IMR-90 (cell line): ENCODE measurements around the gene TST. TPM values are rescaled to one million over a fixed set of nuclear protein-coding genes. Genes with fewer than 3 reads are reported as not detected.

ENCODE experiments used
- ATAC-seq: fragments of 200-7000 bp; cut with Tn5 transposase; 2 replicates; pipeline ENCODE4 v1.9.1; 2020; ENCODE audit warnings: low read depth, mild to moderate bottlenecking, moderate library complexity
- BruUV-seq: library from RNA; stranded (reverse); fragments of 400-500 nt; replicated peaks from 2 replicates; lab custom pipeline; 2021; lab: Mats Ljungman, UMichigan
- CTCF ChIA-PET: fragments of 300-600 bp; formaldehyde crosslinking; extraction: SDS; loops from one replicate; lab custom pipeline; 2021; ENCODE audit warnings: antibody characterized with exemption; lab: Yijun Ruan, JAX
- POLR2A ChIA-PET: fragments of 300-600 bp; sonication (Branson Sonifier 250); formaldehyde crosslinking; loops from one replicate; lab custom pipeline; 2022; ENCODE audit warnings: antibody characterized with exemption; ENCODE audit not compliant: unreplicated experiment; lab: Charles Lee
- DNase-seq: peaks from one replicate; pipeline ENCODE4 v3.0.0; 2013
- H2AFZ ChIP-seq: replicated peaks from 2 replicates; pipeline ENCODE3; 2013; ENCODE audit warnings: low read length, mild to moderate bottlenecking; ENCODE audit not compliant: poor library complexity
- H2AK5ac ChIP-seq: 2 replicates; pipeline ENCODE4 v1.6.1; 2013; ENCODE audit warnings: low read depth, low read length, inconsistent platforms
- H2AK9ac ChIP-seq: replicated peaks from 2 replicates; pipeline ENCODE3; 2013; ENCODE audit warnings: mild to moderate bottlenecking, low read depth, low read length, moderate library complexity; ENCODE audit not compliant: poor library complexity
- H2BK120ac ChIP-seq: 2 replicates; pipeline ENCODE4 v1.6.1; 2013; ENCODE audit warnings: low read depth, low read length, inconsistent platforms
- H2BK15ac ChIP-seq: 3 replicates; pipeline ENCODE4 v1.6.1; 2013; ENCODE audit warnings: low read depth, low read length, inconsistent platforms
- H2BK20ac ChIP-seq: 2 replicates; pipeline ENCODE4 v1.6.1; 2013; ENCODE audit warnings: low read depth, mild to moderate bottlenecking, inconsistent platforms, low read length, moderate library complexity
- H2BK5ac ChIP-seq: 2 replicates; pipeline ENCODE4 v1.6.1; 2013; ENCODE audit warnings: mild to moderate bottlenecking, low read depth, low read length, inconsistent platforms; ENCODE audit not compliant: poor library complexity, severe bottlenecking
- H3K14ac ChIP-seq: replicated peaks from 2 replicates; pipeline ENCODE4 v1.6.1; 2013; ENCODE audit warnings: low read depth, low read length, inconsistent platforms
- H3K18ac ChIP-seq: 2 replicates; pipeline ENCODE4 v1.6.1; 2013; ENCODE audit warnings: low read depth, low read length, control low read depth
- H3K23ac ChIP-seq: 2 replicates; pipeline ENCODE4 v1.6.1; 2013; ENCODE audit warnings: low read depth, low read length, inconsistent platforms
- H3K27ac ChIP-seq: 2 replicates; pipeline ENCODE4 v1.5.1; 2013; ENCODE audit warnings: mild to moderate bottlenecking, control low read depth, low read length; ENCODE audit not compliant: insufficient read depth
- H3K27me3 ChIP-seq: 2 replicates; pipeline ENCODE4 v1.6.1; 2013; ENCODE audit warnings: low read length; ENCODE audit not compliant: control insufficient read depth, insufficient read depth
- H3K36me3 ChIP-seq: 2 replicates; pipeline ENCODE4 v1.6.1; 2013; ENCODE audit warnings: low read length, mixed read lengths; ENCODE audit not compliant: control insufficient read depth, insufficient read depth
- H3K4ac ChIP-seq: 2 replicates; pipeline ENCODE4 v1.6.1; 2013; ENCODE audit warnings: low read depth, low read length, inconsistent platforms
- H3K4me1 ChIP-seq: 2 replicates; pipeline ENCODE4 v1.6.1; 2013; ENCODE audit warnings: low read length, mixed read lengths; ENCODE audit not compliant: control insufficient read depth, insufficient read depth
- H3K4me2 ChIP-seq: 2 replicates; pipeline ENCODE4 v1.6.1; 2013; ENCODE audit warnings: low read depth, mild to moderate bottlenecking, control low read depth, low read length, moderate library complexity
- H3K4me3 ChIP-seq: 2 replicates; pipeline ENCODE4 v1.5.1; 2013; ENCODE audit warnings: low read depth, mild to moderate bottlenecking, control low read depth, low read length, moderate library complexity; ENCODE audit not compliant: insufficient read depth
- H3K56ac ChIP-seq: 2 replicates; pipeline ENCODE4 v1.6.1; 2013; ENCODE audit warnings: low read length, inconsistent platforms; ENCODE audit not compliant: insufficient read depth; ENCODE audit errors: extremely low read depth
- H3K79me1 ChIP-seq, 2 experiments: 2 replicates each; pipeline ENCODE4 v1.6.1; 2013; ENCODE audit warnings: low read length in 2 of 2, inconsistent platforms in 1 of 2, low read depth in 1 of 2
- H3K9ac ChIP-seq: 2 replicates; pipeline ENCODE4 v1.6.1; 2013; ENCODE audit warnings: low read depth, low read length, control low read depth
- H3K9me1 ChIP-seq: 2 replicates; pipeline ENCODE4 v1.6.1; 2013; ENCODE audit warnings: low read length, inconsistent platforms; ENCODE audit not compliant: insufficient read depth
- H3K9me3 ChIP-seq: 2 replicates; pipeline ENCODE4 v1.6.1; 2013; ENCODE audit warnings: low read length; ENCODE audit not compliant: control insufficient read depth, insufficient read depth
- H4K20me1 ChIP-seq: 2 replicates; pipeline ENCODE4 v1.6.1; 2013; ENCODE audit warnings: low read length, inconsistent platforms; ENCODE audit not compliant: insufficient read depth
- H4K5ac ChIP-seq: 2 replicates; pipeline ENCODE4 v1.6.1; 2013; ENCODE audit warnings: mild to moderate bottlenecking, low read depth, low read length, control low read depth
- H4K8ac ChIP-seq, 2 experiments: 2 replicates each; pipeline ENCODE4 v1.6.1; 2013; ENCODE audit warnings: low read depth in 2 of 2, low read length in 2 of 2, control low read depth in 1 of 2, inconsistent platforms in 1 of 2
- H4K91ac ChIP-seq: 2 replicates; pipeline ENCODE4 v1.6.1; 2013; ENCODE audit warnings: low read depth, low read length, inconsistent platforms; ENCODE audit not compliant: insufficient read depth
- RAD21 ChIP-seq: IDR thresholded peaks from 2 replicates; pipeline ENCODE4 v1.6.1; 2012; ENCODE audit warnings: low read length, improper control_type of control experiment
- RFX5 ChIP-seq: IDR thresholded peaks from 2 replicates; pipeline ENCODE4 v1.8.0; 2012; ENCODE audit warnings: low read depth, mild to moderate bottlenecking, low read length, moderate library complexity
- SMC3 ChIP-seq: fragments of 150-350 bp; IDR thresholded peaks from 2 replicates; pipeline ENCODE4 v1.6.1; 2016; ENCODE audit warnings: low read depth, mild to moderate bottlenecking, antibody characterized with exemption, low read length, moderate library complexity
- WGBS, 2 experiments: methylation state at CpG; one replicate each; pipeline versions ENCODE4 v1.1.5 to v1.1.7; 2013; ENCODE audit warnings: missing lambda C conversion rate in 2 of 2; ENCODE audit not compliant: insufficient read length in 1 of 2; ENCODE audit errors: extremely low coverage in 2 of 2; 5-methylcytosine and 5-hydroxymethylcytosine counted together
- dilution Hi-C: fragments of 300-500 bp; cut with HindIII; formaldehyde crosslinking; loops from one replicate; pipeline ENCODE4 v1.14.3; 2018; ENCODE audit warnings: low sequenced_read_pairs; ENCODE audit not compliant: unreplicated experiment
- in situ Hi-C: fragments of 300-500 bp; cut with MboI; formaldehyde crosslinking; loops from 3 replicates; pipeline ENCODE4 v1.14.3; 2019; ENCODE audit warnings: low sequenced_read_pairs, inconsistent platforms, mixed read lengths
- intact Hi-C: fragments of 100-400 bp; cut with micrococcal nuclease; formaldehyde crosslinking; loops from 2 replicates; pipeline ENCODE4 v1.10.0; 2022
- polyA plus RNA-seq, 3 experiments: library from polyadenylated mRNA; depleted of rRNA; stranded (reverse); fragments of >200 nt; gene quantifications; 2 replicates each; pipeline ENCODE4 v1.2.3, GENCODE V29; 2012; ENCODE audit warnings: low replicate concordance in 1 of 3
- total RNA-seq: library from RNA; depleted of rRNA; stranded (reverse); fragments of >200 nt; gene quantifications from 2 replicates; pipeline ENCODE4 v1.2.3, GENCODE V29; 2012
- TF ChIP-seq, protein P1 (sequence below): fragments of 150-350 bp; IDR thresholded peaks from 2 replicates; pipeline ENCODE4 v1.6.1; 2017; ENCODE audit warnings: mild to moderate bottlenecking, antibody characterized with exemption, low read length, low read depth
- TF ChIP-seq, protein P2 (sequence below): fragments of 150-350 bp; IDR thresholded peaks from 2 replicates; pipeline ENCODE4 v1.6.1; 2016; ENCODE audit warnings: low read depth, mild to moderate bottlenecking, low read length, moderate library complexity, borderline replicate concordance
- TF ChIP-seq, protein P3 (sequence below): conservative IDR thresholded peaks from 2 replicates; pipeline ENCODE4 v1.5.1; 2012; ENCODE audit warnings: mild to moderate bottlenecking, low read depth, low read length, improper control_type of control experiment

Gene TST
- total and polyA plus RNA-seq, 2 of the 4 experiments (the other 2 are of a cell fraction): 31.7 to 37.7 TPM

- no peak overlapping the region; the same call in 1 of the 2 replicates for H2AK5ac ChIP-seq
- H3K14ac ChIP-seq: no peak overlapping the region
- H2AFZ ChIP-seq: peak overlapping the region; percentile 61
- H4K20me1 ChIP-seq: no peaks in the 10 kb centered on the region
- no peak overlapping the region for H3K4me3 ChIP-seq
- peaks cover 6% of the 10 kb centered on the region; the same call in 1 of the 2 replicates for H3K9me1 ChIP-seq
- H3K18ac ChIP-seq: no peak overlapping the region
- ATAC-seq: peak; percentile 58
- H4K5ac ChIP-seq: no peak overlapping the region
- peaks cover 2% of the 10 kb centered on the region; the same call in 1 of the 2 replicates for H3K27me3 ChIP-seq
- H2BK120ac ChIP-seq: no peak overlapping the region; the same call in 1 of the 2 replicates
- DNase-seq: peak; percentile 62
- no peaks in the 10 kb centered on the region for H3K9me3 ChIP-seq
- H3K79me1 ChIP-seq: no peaks in the 10 kb centered on the region
- no peak overlapping the region for H3K9ac ChIP-seq
- no peak overlapping the region for H4K8ac ChIP-seq
- H2BK15ac ChIP-seq: no peak overlapping the region
- dilution Hi-C loops: no loop called here
- WGBS, 2 experiments: no CpG with 5 or more reads among the region's 4 CpGs
- no peaks in the 10 kb centered on the region for H3K36me3 ChIP-seq
- no peak overlapping the region for H2BK20ac ChIP-seq
- peak overlapping the region; percentile 52 for H2AK9ac ChIP-seq
- no peak overlapping the region for H3K23ac ChIP-seq
- no peak overlapping the region for H3K27ac ChIP-seq
- H3K4me1 ChIP-seq: peaks cover 3% of the 10 kb centered on the region
- in situ Hi-C loops: no loop called here
- no peak for TF ChIP-seq RFX5
- TF ChIP-seq RAD21: peak; percentile 47
- TF ChIP-seq, protein P1, sequence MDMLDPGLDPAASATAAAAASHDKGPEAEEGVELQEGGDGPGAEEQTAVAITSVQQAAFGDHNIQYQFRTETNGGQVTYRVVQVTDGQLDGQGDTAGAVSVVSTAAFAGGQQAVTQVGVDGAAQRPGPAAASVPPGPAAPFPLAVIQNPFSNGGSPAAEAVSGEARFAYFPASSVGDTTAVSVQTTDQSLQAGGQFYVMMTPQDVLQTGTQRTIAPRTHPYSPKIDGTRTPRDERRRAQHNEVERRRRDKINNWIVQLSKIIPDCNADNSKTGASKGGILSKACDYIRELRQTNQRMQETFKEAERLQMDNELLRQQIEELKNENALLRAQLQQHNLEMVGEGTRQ: no peak
- TF ChIP-seq, protein P2, sequence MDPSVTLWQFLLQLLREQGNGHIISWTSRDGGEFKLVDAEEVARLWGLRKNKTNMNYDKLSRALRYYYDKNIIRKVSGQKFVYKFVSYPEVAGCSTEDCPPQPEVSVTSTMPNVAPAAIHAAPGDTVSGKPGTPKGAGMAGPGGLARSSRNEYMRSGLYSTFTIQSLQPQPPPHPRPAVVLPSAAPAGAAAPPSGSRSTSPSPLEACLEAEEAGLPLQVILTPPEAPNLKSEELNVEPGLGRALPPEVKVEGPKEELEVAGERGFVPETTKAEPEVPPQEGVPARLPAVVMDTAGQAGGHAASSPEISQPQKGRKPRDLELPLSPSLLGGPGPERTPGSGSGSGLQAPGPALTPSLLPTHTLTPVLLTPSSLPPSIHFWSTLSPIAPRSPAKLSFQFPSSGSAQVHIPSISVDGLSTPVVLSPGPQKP: no peak
- TF ChIP-seq, protein P3, sequence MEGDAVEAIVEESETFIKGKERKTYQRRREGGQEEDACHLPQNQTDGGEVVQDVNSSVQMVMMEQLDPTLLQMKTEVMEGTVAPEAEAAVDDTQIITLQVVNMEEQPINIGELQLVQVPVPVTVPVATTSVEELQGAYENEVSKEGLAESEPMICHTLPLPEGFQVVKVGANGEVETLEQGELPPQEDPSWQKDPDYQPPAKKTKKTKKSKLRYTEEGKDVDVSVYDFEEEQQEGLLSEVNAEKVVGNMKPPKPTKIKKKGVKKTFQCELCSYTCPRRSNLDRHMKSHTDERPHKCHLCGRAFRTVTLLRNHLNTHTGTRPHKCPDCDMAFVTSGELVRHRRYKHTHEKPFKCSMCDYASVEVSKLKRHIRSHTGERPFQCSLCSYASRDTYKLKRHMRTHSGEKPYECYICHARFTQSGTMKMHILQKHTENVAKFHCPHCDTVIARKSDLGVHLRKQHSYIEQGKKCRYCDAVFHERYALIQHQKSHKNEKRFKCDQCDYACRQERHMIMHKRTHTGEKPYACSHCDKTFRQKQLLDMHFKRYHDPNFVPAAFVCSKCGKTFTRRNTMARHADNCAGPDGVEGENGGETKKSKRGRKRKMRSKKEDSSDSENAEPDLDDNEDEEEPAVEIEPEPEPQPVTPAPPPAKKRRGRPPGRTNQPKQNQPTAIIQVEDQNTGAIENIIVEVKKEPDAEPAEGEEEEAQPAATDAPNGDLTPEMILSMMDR: peak; percentile 75
- peak; percentile 27; the same call in 1 of the 2 replicates for TF ChIP-seq SMC3
- H3K56ac ChIP-seq: no peak overlapping the region
- H4K91ac ChIP-seq: 0 out of 2 replicates have a peak overlapping the region, but pooled peaks have one; percentile 34
- BruUV-seq: no TSS peak
- H3K4me2 ChIP-seq: no peak overlapping the region
- intact Hi-C loops: no loop called here
- H3K4ac ChIP-seq: peak overlapping the region; percentile 42; the same call in 1 of the 2 replicates
- ChIA-PET POLR2A (no interaction called here), CTCF (interaction anchor here (0.5 to 1.3 kb wide), 10 partner anchors 8 to 200 kb away, joined by 3 to 6 read pairs (median 3); no protein-coding TSS in a partner anchor)
- H2BK5ac ChIP-seq: no peak overlapping the region
Measured at GRCh38 chr22:37045958-37046357, 26.7 kb upstream of the TST start.
